A549 (cell line): ENCODE measurements around the gene SMAD5. TPM values are rescaled to one million over a fixed set of nuclear protein-coding genes. Genes with fewer than 3 reads are reported as not detected.

Source experiments
- ATAC-seq, 2 experiments: fragments of 200-7000 bp in 1 of 2; fragments of >200 bp in 1 of 2; cut with Nextera tagmentation in 1 of 2; cut with Tn5 transposase in 1 of 2; 3 replicates each; pipeline versions ENCODE4 v1.8.0 to v1.9.1; 2018 to 2020; ENCODE audit warnings: mild to moderate bottlenecking in 1 of 2, moderate library complexity in 1 of 2
- CTCF ChIA-PET: fragments of 300-600 bp; sonication (Branson Sonifier 250); formaldehyde crosslinking; extraction: SDS; loops from one replicate; lab custom pipeline; 2021; ENCODE audit warnings: antibody characterized with exemption, inconsistent platforms; lab: Yijun Ruan, JAX
- POLR2A ChIA-PET: fragments of 350-600 bp; formaldehyde crosslinking; extraction: SDS; loops from one replicate; lab custom pipeline; 2021; ENCODE audit warnings: antibody characterized with exemption, inconsistent platforms; lab: Yijun Ruan, JAX
- DNase-seq, 2 experiments: peaks; one replicate each; pipeline versions ENCODE4 v3.0.0 to v3.0.0-alpha.2; 2011 to 2016; ENCODE audit warnings: low read depth in 1 of 2, low spot score in 1 of 2
- FAIRE-seq: peaks from 2 replicates; lab custom pipeline; 2011; peaks lifted over from hg19 to GRCh38; lab: Jason Lieb, UNC
- H3K27ac ChIP-seq, 2 experiments: fragments of >200 bp; sonication (Bioruptor Twin); formaldehyde crosslinking; 3 replicates each; pipeline ENCODE4 v1.5.1; 2016 to 2017
- H3K4me1 ChIP-seq: fragments of >200 bp; sonication (Bioruptor Twin); formaldehyde crosslinking; 3 replicates; pipeline ENCODE4 v1.6.1; 2016
- H3K4me2 ChIP-seq: fragments of >200 bp; sonication (Bioruptor Twin); formaldehyde crosslinking; 3 replicates; pipeline ENCODE4 v1.6.1; 2016
- H3K4me3 ChIP-seq: fragments of >200 bp; sonication (Bioruptor Twin); formaldehyde crosslinking; 3 replicates; pipeline ENCODE4 v1.5.1; 2016
- H3K9me3 ChIP-seq: fragments of >200 bp; sonication (Bioruptor Twin); formaldehyde crosslinking; 3 replicates; pipeline ENCODE4 v1.6.1; 2016
- BHLHE40 ChIP-seq: IDR thresholded peaks from 2 replicates; pipeline ENCODE4 v1.6.1; 2012; ENCODE audit warnings: low read depth, low read length, inconsistent platforms
- CBX2 ChIP-seq: fragments of 200-600 bp; sonication (generic); IDR thresholded peaks from 2 replicates; pipeline ENCODE4 v1.6.1; 2016; ENCODE audit warnings: low read depth, mild to moderate bottlenecking, borderline replicate concordance
- EHF ChIP-seq: fragments of 250-450 bp; sonication (Bioruptor Pico); IDR thresholded peaks from 2 replicates; pipeline ENCODE4 v1.5.0; 2020; ENCODE audit warnings: mild to moderate bottlenecking
- EP300 ChIP-seq, 2 experiments: fragments of >200 bp; sonication (Bioruptor Twin); formaldehyde crosslinking; IDR thresholded peaks; 2 replicates in 1 of 2; 3 replicates in 1 of 2; pipeline ENCODE4 v1.6.1; 2016 to 2017
- FOSL2 ChIP-seq, 2 experiments: fragments of 450-650 bp in 1 of 2; fragments of >200 bp in 1 of 2; sonication (Bioruptor Twin) in 1 of 2; formaldehyde crosslinking; IDR thresholded peaks; 2 replicates each; pipeline versions ENCODE4 v1.5.0 to v1.6.1; 2016 to 2020; ENCODE audit warnings: mild to moderate bottlenecking in 1 of 2, moderate library complexity in 1 of 2
- HOXA7 ChIP-seq: fragments of 250-450 bp; sonication (Bioruptor Pico); IDR thresholded peaks from 2 replicates; pipeline ENCODE4 v1.5.0; 2020; ENCODE audit warnings: mild to moderate bottlenecking, moderate library complexity
- HOXB5 ChIP-seq: fragments of 250-450 bp; sonication (Bioruptor Pico); IDR thresholded peaks from 2 replicates; pipeline ENCODE4 v1.5.0; 2020; ENCODE audit warnings: mild to moderate bottlenecking, moderate library complexity
- JUNB ChIP-seq: fragments of >200 bp; sonication (Bioruptor Twin); formaldehyde crosslinking; IDR thresholded peaks from 2 replicates; pipeline ENCODE4 v1.6.1; 2016
- KDM1A ChIP-seq: fragments of 200-600 bp; sonication (generic); IDR thresholded peaks from 2 replicates; pipeline ENCODE4 v1.6.1; 2016; ENCODE audit warnings: low read depth, mild to moderate bottlenecking
- MYC ChIP-seq: IDR thresholded peaks from 2 replicates; pipeline ENCODE4 v1.6.1; 2012; ENCODE audit warnings: mild to moderate bottlenecking, inconsistent platforms, low read length, improper control_type of control experiment, borderline replicate concordance
- POLR2A ChIP-seq: IDR thresholded peaks from 2 replicates; pipeline ENCODE4 v1.6.1; 2012; ENCODE audit warnings: mild to moderate bottlenecking, low read length
- RARB ChIP-seq: fragments of 250-450 bp; sonication (Bioruptor Pico); IDR thresholded peaks from 2 replicates; pipeline ENCODE4 v1.8.0; 2021; ENCODE audit warnings: mild to moderate bottlenecking, moderate library complexity
- SREBF2 ChIP-seq: fragments of 450-650 bp; IDR thresholded peaks from 2 replicates; pipeline ENCODE4 v1.6.1; 2014; ENCODE audit warnings: mild to moderate bottlenecking, moderate library complexity
- ZC3H11A ChIP-seq: fragments of 450-650 bp; IDR thresholded peaks from 2 replicates; pipeline ENCODE4 v1.6.1; 2014; ENCODE audit warnings: antibody characterized with exemption, mild to moderate bottlenecking
- WGBS: methylation state at CpG from one replicate; pipeline ENCODE4 v1.1.6; 2017; ENCODE audit errors: missing lambda C conversion rate; 5-methylcytosine and 5-hydroxymethylcytosine counted together
- polyA plus RNA-seq, 4 experiments: library from polyadenylated mRNA; depleted of rRNA in 3 of 4; stranded (reverse); fragments of >200 nt; fragmentation: RNase III in 1 of 4; extraction: RNeasy Plus Mini Kit Qiagen cat#74134 plus additional on column Dnase treatment in 1 of 4; gene quantifications; 2 replicates in 3 of 4; 3 replicates in 1 of 4; pipeline ENCODE4 v1.2.3, GENCODE V29; 2011 to 2017
- TF ChIP-seq, protein P1 (sequence below): IDR thresholded peaks from 2 replicates; pipeline ENCODE4 v1.6.1; 2012
- TF ChIP-seq, protein P2 (sequence below): fragments of 250-450 bp; sonication (Bioruptor Pico); IDR thresholded peaks from 2 replicates; pipeline ENCODE4 v1.5.0; 2021; ENCODE audit warnings: mild to moderate bottlenecking, moderate library complexity, borderline replicate concordance
- TF ChIP-seq, protein P3 (sequence below): fragments of 200-600 bp; sonication (generic); IDR thresholded peaks from 2 replicates; pipeline ENCODE4 v1.6.1; 2016; ENCODE audit warnings: antibody characterized with exemption, mild to moderate bottlenecking, moderate library complexity
- TF ChIP-seq, protein P4 (sequence below): fragments of 250-450 bp; sonication (Bioruptor Pico); IDR thresholded peaks from 2 replicates; pipeline ENCODE4 v1.5.0; 2020; ENCODE audit warnings: low read depth, mild to moderate bottlenecking, moderate library complexity
- TF ChIP-seq, protein P5 (sequence below): fragments of >200 bp; sonication (Bioruptor Twin); formaldehyde crosslinking; IDR thresholded peaks from 2 replicates; pipeline ENCODE4 v1.6.1; 2016

The SMAD5 gene
- polyA plus RNA-seq, 2 of the 4 experiments (the other 2 are of a cell fraction) = 17.1 to 101 TPM

DNA sequence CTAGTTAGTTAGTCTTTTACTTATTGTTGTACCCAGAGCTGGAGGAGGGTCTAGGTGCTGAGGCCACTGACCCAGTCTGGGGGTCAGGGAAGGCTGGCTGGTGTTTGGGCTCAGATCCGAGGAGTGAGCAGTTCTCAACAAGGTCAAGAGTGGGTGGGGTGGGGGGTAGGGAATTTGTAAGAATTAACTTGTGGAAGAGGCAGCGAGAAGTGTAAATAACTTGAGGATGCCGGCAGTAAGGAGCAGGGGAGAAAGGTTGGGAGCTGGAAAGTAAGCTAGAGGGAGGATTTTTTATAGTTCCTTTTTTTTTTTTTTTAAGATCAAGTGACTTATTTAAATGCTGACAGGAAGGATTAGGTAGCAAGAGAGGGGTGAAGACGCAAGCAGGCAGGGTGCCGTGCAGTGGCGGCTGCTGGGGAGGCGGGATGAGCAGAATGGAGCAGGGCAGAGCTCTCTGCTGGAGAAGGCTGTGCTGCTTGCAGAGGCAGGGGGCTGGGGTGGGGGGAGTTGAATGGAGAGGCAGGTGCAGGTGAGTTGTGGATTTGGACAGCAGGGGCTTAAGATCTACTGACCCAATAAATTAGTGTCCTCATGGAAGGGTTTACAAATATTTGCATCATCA lies 95.6 kb downstream of the SMAD5 start:
- 83% methylated on average over 6 of the region's 7 CpGs for WGBS
- FAIRE-seq = no peak
- CTCF ChIA-PET = interaction anchor here (0.9 to 1.9 kb wide), 4 partner anchors 14 to 398 kb away, joined by 3 to 5 read pairs (median 4); partner anchors contain the start of gene SLC25A48

DNA sequence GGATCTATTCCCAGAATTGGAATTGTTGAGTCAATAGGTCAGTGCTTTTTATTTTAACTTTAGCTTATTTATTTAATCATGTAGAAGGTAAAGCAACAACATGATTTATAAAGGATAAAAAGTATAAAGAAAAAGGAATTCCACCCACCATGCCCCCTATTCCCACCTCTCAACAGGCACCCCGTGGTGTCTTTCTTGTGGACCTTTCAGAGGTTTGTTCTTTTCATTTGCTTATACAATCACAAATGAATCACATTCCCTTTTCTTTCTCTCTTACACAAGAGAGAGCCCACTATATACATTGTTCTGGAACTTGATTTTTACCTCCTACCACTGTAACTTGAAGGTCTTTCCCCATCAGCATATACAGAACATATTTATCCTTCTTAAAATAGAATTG lies 97.5 kb downstream of the SMAD5 start:
- 0 out of 3 replicates have a peak, but pooled peaks cover 6% of the 10 kb centered on the region for H3K4me1 ChIP-seq
- no peaks in the 10 kb centered on the region for H3K9me3 ChIP-seq
- DNase-seq (no peak), ATAC-seq (no peak), FAIRE-seq (no peak)
- 0% methylated on average over 1 of the region's 1 CpG for WGBS
- no peak overlapping the region for H3K4me2 ChIP-seq
- TF ChIP-seq BHLHE40 = no peak
- TF ChIP-seq JUNB = no peak
- TF ChIP-seq MYC = no peak
- TF ChIP-seq RARB = no peak
- no peak for TF ChIP-seq EP300 (IDR thresholded peaks at IDR 0.05)
- TF ChIP-seq ZC3H11A = no peak
- ChIA-PET CTCF (interaction anchor here (0.9 to 1.4 kb wide), 2 partner anchors 11 to 18 kb away, joined by 3 to 5 read pairs; no protein-coding TSS in a partner anchor), POLR2A (interaction anchor here (0.6 kb wide), 1 partner anchor 71 kb away, joined by 3 read pairs; no protein-coding TSS in a partner anchor)
- H3K4me3 ChIP-seq = no peak overlapping the region
- no peak overlapping the region for H3K27ac ChIP-seq

More for the DNA sequence above, 95.6 kb downstream of the SMAD5 start:
- no peak overlapping the region for H3K4me3 ChIP-seq
- TF ChIP-seq, protein P1, sequence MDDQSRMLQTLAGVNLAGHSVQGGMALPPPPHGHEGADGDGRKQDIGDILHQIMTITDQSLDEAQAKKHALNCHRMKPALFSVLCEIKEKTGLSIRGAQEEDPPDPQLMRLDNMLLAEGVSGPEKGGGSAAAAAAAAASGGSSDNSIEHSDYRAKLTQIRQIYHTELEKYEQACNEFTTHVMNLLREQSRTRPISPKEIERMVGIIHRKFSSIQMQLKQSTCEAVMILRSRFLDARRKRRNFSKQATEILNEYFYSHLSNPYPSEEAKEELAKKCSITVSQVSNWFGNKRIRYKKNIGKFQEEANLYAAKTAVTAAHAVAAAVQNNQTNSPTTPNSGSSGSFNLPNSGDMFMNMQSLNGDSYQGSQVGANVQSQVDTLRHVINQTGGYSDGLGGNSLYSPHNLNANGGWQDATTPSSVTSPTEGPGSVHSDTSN = no peak
- TF ChIP-seq, protein P2, sequence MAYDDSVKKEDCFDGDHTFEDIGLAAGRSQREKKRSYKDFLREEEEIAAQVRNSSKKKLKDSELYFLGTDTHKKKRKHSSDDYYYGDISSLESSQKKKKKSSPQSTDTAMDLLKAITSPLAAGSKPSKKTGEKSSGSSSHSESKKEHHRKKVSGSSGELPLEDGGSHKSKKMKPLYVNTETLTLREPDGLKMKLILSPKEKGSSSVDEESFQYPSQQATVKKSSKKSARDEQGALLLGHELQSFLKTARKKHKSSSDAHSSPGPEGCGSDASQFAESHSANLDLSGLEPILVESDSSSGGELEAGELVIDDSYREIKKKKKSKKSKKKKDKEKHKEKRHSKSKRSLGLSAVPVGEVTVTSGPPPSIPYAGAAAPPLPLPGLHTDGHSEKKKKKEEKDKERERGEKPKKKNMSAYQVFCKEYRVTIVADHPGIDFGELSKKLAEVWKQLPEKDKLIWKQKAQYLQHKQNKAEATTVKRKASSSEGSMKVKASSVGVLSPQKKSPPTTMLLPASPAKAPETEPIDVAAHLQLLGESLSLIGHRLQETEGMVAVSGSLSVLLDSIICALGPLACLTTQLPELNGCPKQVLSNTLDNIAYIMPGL = no peak
- no peak for TF ChIP-seq CBX2
- TF ChIP-seq, protein P3, sequence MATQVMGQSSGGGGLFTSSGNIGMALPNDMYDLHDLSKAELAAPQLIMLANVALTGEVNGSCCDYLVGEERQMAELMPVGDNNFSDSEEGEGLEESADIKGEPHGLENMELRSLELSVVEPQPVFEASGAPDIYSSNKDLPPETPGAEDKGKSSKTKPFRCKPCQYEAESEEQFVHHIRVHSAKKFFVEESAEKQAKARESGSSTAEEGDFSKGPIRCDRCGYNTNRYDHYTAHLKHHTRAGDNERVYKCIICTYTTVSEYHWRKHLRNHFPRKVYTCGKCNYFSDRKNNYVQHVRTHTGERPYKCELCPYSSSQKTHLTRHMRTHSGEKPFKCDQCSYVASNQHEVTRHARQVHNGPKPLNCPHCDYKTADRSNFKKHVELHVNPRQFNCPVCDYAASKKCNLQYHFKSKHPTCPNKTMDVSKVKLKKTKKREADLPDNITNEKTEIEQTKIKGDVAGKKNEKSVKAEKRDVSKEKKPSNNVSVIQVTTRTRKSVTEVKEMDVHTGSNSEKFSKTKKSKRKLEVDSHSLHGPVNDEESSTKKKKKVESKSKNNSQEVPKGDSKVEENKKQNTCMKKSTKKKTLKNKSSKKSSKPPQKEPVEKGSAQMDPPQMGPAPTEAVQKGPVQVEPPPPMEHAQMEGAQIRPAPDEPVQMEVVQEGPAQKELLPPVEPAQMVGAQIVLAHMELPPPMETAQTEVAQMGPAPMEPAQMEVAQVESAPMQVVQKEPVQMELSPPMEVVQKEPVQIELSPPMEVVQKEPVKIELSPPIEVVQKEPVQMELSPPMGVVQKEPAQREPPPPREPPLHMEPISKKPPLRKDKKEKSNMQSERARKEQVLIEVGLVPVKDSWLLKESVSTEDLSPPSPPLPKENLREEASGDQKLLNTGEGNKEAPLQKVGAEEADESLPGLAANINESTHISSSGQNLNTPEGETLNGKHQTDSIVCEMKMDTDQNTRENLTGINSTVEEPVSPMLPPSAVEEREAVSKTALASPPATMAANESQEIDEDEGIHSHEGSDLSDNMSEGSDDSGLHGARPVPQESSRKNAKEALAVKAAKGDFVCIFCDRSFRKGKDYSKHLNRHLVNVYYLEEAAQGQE = no peak
- TF ChIP-seq, protein P4, sequence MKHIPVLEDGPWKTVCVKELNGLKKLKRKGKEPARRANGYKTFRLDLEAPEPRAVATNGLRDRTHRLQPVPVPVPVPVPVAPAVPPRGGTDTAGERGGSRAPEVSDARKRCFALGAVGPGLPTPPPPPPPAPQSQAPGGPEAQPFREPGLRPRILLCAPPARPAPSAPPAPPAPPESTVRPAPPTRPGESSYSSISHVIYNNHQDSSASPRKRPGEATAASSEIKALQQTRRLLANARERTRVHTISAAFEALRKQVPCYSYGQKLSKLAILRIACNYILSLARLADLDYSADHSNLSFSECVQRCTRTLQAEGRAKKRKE (CRISPR knock-in tag) = no peak
- no peak for TF ChIP-seq HOXA7 (CRISPR knock-in tag)
- no peak for TF ChIP-seq FOSL2 (IDR thresholded peaks at IDR 0.05)
- TF ChIP-seq FOSL2 (CRISPR knock-in tag; IDR thresholded peaks at IDR 0.05) = no peak
- TF ChIP-seq KDM1A = no peak
- no peak for TF ChIP-seq RARB
- TF ChIP-seq HOXB5 = no peak
- no peak for TF ChIP-seq EHF
- no peak for TF ChIP-seq POLR2A
- TF ChIP-seq ZC3H11A = no peak
- TF ChIP-seq SREBF2 = no peak
- TF ChIP-seq, protein P5, sequence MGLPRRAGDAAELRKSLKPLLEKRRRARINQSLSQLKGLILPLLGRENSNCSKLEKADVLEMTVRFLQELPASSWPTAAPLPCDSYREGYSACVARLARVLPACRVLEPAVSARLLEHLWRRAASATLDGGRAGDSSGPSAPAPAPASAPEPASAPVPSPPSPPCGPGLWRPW = no peak
- no peak for DNase-seq
- POLR2A ChIA-PET = no interaction called here
- H3K27ac ChIP-seq = no peak overlapping the region
- H3K4me1 ChIP-seq = no peaks in the 10 kb centered on the region
- no peak overlapping the region for H3K4me2 ChIP-seq
- H3K9me3 ChIP-seq = no peaks in the 10 kb centered on the region
- no peak for ATAC-seq
